GM21526 (cell line): Measurements from ENCODE around the gene SLC12A7.

Experiments
- ATAC-seq: cut with Tn5 transposase; IDR thresholded peaks from one replicate; pipeline ENCODE4 v1.9.1; 2021; ENCODE audit warnings: moderate library complexity; ENCODE audit not compliant: unreplicated experiment, low FRiP score

SLC12A7 gene

DNA sequence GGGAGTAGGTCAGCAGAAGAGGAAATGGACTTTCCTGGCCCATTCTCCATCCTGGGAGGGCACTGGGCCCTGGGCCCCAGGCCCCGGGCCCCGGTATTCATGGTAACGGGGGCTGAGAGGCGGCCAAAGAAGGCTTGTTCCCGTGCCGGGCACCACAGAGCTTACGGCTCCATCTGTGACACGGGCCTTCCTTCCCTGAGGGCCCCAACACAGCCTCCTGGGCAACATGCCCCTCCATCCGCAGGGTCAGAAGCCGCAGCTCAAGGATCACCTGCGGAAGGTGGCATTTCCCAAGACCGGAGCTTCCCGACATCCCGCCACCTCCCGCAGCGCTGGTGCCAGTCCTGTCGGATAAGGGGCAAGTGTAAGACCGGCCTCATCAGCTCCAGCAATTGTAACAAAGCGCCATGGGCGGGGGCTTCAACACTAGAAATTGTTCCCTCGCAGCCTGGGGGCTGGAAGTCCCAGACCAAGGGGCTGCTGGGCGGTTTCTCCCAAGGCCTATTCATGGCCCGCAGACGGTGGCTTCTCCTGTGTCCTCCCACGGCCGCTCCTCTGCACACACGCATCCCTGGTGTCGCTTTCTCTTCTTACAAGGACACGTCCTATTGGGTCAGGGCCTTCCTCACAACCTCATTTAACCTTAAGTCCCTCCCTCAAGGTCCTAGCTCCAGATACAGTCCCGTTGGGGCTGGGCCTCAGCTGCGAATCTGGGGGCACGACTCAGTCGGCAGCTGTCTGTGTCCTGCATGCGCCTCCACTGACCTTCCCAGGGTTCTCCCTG, 31.2 kb upstream of the SLC12A7 start:
- no peak for ATAC-seq

DNA sequence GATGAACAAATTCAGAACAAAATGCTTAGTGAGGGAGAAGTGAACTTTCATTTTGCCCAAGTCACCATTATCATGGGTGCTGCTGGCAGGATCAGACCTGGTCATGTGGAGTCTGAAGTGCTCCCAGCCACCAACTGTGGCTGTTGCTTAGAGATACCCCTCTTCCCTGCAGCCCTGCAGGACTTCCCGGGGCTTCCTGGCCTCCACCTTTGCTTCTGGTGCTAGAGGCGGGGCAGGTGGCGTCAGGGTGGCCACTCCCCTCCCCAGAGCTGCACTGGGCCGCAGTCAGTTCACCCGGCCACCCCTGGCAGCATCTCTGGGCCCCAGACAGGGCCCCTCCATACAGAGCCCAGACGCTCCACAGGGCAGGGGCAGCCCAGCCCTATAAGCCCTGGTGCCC, 30.0 kb upstream of the SLC12A7 start:
- no peak for ATAC-seq

DNA sequence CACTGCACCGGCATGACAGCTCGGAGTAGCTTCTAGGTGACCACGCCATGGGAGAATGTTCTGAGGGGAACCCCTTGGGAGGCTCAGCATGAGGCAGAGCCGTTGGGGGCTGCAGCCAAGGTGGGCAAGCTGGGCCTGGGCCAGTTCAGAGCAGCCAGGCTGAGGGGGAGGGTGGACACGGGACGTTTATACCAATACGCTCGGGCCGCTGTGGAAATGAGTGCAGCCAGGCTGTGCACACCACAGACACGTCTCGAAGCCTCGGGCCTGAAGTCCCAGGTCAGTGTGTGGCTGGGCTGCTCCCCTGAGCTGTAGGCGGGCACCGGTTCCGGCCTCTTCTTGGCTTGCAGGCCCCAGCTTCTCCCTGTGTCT, 28.9 kb upstream of the SLC12A7 start:
- no peak for ATAC-seq

DNA sequence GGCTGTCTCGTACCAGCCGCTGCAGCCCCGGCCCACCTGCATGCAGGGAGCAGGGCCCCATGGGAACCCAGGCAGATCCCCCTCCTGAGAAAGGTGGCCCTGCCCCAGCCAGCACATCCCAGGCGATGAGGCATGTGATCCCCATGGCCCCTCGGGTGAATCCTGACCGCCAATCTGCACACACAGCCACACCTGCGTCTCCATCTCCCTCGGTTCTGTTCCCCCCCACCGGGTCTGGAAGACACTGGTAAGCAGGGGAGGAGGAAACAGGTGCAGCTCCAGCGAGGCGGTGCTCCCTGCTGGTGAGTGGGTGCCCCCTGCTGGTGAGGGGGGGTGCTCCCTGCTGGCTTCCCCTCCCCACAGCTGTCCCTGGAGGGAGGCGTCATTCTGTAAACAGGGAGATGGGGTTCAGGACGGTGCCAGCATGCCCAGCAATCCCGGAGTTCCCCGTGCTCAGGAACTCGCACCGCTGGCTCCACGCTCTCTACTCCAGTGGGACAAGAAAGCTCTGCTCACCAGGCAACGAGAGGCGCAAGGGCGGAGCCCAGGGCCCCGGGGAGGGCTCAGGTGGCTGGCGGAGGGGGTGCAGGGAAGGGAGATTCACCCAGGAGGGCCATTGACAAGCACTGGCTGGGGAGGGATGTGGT, 28.4 kb upstream of the SLC12A7 start:
- peak; percentile 61 for ATAC-seq

DNA sequence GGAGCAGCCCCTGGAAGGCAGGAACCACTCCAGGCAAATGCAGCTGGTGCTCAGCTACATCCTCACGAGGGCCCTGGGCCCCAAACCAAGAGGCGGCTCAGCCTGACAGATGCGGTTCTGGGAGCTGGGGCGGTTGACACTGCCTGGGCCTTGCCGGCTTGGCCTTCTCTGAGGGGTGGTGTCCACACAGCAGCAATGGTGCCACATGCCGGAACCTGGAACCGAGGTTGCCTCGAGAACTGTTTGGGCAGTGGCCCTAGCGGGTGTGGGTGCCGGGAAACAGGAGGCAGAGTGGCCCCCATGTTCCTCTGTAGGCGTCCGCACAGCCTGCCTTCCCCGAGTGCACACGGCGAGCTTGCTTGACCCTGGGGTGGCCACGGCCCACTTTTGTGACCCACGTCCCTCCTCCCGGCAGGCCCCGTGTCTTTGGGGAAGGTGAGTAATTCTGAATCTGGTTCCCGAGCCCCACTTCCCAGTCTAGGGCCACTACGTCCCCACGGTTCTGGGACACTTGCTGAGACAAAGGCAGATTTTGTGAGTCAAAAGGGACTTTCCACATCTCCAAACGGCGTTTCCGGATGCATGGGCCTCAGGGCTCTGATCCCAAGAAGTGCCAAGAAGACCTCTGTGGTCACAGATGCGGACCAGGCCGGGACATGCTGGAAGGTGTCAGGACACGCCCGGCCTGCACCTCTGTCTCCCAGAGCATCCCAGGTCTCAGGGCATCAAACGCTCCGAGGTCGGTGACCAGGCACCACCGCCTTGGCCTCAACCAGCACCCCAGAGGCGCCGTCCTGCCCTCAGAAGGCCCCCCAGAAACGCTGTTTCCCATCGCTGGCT, 27.7 kb upstream of the SLC12A7 start:
- ATAC-seq: no peak

DNA sequence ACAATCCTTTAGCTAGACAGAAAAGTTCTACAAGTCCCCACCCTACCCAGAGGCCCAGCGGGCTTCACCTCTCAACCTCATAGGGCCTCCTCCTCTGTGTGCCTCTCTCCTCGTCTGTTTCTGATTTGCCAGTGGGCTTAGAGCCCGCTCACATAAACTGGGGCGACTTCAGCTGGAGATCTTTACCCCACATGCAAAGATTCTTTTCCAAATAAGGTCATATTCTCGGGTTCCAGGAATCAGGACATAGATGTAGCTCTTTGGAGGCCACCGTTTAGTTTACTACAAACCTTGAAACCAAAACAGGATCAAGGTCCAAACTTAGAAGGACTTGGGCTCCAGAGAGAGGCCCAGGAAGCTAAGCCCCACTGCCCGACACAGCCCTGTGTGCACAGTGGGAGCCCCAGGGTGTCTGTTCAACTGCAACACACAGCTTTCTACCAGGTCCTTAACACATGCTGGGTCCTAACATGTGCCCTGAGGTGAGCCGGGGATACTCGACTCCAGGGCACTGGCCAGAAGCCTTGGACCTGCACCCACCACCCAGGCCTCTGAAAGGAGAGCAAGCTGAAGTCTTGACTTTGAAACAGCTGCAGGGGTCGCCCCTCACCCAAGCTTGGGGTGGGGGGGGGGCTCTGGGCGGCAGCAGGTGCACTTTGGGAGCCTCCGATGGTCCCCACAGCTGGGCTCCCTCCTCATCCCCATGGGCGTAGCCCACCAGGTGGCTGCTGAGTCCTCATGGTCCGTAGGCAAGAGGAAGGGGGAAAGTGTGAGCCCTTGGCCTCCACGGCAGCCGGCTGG, 26.8 kb upstream of the SLC12A7 start:
- ATAC-seq: no peak

DNA sequence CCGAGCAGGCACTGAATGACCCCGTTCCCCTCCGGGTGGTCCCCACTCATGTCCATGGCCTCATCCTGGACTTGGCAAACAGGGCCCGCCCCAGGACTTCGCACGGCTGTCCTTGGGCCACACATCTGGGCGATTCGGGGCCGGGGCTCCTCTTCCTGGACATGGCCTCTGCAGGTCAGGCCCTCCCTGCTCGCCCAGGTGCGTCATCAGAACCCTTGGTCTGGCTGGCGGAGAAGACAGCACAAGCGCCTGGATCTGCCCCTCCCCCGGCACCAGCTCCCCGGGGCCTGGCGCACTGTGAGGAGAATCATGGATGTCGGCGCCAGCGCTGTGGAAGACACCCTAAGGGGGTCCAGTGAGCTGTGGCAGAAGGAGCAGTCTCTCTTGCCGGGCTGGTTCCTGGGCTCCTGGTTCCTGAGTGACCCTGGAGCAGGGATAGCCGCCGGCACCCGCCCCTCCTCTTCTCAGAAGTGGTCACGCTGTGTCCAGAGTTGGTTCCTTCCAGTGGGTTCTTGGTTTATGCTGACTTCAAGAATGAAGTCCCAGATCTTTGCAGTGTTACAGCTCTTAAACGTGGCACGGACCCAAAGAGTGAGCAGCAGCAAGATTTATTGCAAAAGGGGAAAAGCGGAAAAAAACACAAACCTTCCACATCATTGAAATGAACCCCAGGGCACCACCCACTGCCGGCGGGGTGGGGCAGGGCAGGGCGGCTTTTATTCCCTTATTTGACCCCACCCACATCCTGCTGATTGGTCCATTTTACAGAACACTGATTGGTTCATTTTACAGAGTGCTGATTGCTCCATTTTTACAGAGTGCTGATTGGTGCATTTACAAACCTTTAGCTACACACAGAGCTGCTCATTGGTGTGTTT, 25.9 kb upstream of the SLC12A7 start:
- ATAC-seq: no peak

DNA sequence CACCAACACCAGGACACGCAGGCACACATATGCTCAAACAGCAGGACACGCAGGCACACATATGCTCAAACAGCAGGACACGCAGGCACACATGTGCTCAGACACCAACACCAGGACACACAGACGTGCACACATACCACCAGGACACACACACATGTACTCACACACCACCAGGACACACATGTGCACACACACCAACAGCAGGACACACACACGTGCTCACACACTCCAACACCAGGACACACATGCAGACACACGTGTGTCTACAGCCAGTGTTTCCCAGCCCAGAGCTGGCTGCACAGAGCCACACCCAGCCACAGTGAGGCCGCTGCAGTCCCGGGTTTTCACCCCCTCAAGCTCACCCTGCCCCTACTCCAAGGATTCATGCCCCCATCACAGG, 25.0 kb upstream of the SLC12A7 start:
- ATAC-seq: no peak

DNA sequence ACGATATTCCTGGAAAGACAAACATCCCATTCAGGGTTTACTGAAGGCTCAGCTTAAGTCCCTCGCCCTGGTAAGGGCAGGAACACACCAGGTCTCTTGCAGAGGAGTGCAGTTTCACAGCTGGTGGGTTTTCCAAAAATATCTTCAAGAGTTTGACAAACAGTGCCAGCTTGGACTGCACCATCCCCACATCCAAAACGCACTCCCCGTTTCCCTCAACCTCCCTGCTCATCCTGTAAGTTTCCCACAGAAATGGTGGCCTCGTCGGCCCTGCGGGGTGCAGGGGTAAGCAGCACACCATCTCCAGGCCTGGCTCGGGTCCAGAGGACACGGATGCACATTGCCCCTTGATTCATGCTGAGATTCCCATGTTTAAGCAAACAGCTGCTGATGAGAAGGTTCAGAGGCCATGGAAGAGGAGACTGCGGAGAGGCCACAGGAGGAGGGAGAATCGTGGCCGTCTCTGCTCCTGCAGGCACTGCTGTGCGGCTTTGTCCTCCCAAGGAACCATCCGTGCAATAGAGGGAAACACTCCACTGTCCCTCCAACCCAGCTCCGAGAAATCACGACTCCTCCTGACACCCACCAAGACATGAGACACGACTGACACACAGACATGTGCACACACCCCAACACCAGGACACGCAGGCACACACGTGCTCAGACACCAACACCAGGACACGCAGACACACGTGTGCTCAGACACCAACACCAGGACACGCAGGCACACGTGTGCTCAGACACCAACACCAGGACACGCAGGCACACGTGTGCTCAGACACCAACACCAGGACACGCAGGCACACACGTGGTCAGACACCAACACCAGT, 24.0 kb upstream of the SLC12A7 start:
- ATAC-seq: no peak

DNA sequence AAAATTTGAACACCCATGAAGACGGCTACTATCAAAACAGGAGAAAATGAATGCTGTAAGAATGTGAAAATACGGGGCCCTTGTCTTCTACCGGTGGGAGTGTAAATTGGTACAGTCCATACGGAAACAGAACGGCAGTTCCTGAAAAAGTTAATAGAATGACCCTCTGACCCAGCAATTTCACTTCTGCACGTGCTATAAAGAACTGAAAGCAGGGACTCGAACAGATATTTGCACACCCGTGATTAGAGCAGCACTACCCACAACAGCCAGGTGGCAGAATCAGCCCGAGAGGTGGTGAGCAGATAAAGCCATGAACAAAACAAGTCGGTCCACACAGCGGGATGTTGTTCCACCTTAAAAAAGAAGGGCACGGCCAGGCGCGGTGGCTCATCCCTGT, 22.6 kb upstream of the SLC12A7 start:
- ATAC-seq: peak; percentile 68

DNA sequence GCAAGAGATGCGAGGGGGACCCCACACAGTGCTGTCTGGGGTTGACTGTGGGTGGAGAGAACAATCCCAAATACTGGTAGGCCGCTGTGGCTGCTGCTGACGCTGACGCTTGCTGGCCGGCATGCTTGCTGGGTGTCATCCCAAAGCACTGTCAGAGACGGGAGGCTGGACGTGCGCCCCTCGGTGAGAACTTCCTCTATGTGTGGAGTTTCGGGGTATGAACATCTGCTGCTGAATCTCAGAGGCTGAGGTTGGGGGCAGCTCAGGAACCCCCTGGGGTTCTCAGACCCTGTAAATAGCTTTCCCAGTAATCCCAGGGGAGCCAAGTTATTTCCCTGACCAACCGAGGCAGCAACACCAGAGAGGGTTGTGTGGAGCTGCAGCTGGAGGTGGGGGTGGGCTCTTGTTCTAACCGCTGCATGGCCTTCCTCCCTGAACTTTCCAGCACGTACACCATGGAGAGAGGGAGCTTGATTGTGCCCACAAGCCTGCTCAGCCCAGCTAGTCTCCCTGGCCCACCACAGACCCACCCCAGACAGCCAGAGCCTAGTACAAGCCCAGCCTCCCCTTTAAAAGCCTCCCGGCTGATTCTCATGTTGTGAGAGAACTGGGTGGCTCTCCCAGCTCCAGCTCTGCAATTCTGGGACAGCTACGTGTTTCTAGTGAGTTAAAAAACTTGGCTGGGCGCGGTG, 21.8 kb upstream of the SLC12A7 start:
- ATAC-seq: no peak

DNA sequence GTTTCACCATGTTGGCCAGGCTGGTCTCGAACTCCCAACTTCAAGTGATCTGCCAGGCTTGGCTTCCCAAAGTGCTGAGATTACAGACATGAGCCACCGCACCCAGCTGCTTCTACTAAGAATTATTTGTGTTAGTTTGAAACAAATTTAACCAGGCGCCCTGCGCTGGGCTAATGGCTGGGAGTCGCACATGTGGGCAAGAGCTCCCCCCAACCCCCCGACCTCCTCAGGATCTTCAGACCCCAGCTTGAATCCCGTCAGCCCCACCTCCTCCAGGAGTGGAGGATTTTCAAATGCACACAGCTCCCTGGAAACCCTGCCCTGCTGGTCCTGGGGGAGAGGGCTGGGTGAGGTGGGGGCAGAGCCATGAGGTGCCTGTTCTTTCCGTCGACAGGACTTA, 21.2 kb upstream of the SLC12A7 start:
- ATAC-seq: no peak

DNA sequence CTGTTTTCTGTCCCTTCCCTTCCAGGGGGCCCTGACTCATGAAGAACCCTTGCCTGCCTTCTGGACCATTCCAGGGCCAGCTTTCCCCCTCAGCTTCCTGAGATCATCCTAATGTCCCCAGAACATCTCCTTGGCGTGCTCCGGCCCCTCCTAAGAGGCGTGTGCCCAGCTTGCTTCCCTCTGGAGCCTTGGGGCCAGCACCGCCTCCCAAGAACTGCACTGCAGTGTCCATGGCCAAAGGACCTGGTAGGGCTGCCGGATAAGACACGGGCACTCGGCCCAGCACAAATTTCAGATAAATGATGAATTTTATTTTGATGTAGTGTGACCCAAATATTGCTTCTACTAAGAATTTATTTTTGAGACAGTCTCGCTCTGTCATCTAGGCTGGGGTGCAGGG, 20.7 kb upstream of the SLC12A7 start:
- ATAC-seq: no peak

DNA sequence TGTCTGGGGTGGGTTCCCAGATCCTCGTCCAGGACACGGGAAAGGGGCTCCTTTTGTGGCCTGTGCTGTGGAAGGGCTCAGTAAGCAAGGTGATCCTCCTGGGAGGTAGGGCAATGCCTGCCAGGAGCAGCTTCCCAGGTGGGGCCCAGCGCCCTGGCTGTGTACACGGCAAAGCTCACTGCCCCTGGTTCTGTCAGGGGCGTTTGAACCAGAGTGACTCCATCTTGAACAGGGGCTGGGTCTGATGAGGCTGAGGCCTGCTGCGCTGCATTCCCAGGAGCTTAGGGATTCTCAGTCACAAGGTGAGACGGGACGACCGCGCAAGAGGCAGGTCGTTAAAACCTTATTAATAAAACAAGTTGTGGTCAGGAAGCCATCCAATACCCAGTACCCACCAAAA, 19.9 kb upstream of the SLC12A7 start:
- ATAC-seq: no peak

DNA sequence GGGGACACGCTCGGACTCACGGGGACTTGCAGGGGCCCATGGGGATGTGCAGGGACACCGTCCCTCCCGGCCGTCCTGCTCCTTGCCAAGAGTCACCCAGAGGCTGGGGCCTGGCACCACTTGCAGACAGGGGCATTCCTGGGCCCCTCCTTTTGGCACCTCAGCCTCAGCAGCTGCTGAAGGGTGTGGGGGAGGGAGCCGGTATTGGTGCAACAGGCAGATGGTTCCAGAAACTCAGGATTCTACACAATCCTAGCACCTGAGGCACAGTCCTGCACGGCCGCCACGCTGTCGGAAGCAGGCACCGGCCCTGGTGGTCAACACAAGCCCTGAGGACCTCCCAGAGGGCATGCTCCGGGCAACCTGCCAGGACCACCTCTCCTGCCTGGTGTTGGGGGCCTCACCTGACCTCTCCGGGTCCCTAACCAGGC, 19.3 kb upstream of the SLC12A7 start:
- no peak for ATAC-seq

DNA sequence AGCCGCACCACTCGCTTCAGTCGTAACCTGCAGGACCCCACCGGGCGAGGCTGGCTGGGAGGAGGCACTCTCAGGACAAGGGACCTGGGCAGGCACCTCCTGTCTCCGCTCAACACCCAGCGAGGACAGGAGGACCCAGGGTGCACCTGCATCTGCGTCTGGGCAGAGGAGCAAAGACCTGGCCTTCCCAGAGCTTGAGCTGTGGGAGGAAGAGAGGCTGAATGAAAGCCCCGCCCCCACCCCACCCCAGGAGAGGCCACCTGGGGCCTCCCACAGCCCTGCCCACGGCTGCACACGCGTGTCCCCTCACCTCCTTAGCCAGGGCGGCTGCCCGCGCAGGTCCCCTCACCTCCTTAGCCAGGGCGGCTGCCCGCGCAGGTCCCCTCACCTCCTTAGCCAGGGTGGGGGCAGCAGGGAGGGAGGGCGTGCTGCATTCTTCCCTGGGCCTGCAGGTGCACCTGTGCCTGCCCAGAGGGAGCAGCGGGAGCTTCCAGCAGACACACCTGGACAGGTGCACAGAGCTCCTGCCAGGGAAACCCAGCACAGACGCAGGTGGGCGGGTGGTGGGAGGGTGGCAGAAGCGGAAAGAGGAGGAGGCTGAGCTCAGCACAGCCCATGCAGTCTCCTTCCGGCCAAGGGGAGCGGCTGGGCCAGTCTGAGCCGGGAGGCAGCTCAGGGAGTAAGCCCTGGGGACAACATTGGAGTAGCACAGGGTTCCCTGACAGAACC, 18.5 kb upstream of the SLC12A7 start:
- no peak for ATAC-seq

DNA sequence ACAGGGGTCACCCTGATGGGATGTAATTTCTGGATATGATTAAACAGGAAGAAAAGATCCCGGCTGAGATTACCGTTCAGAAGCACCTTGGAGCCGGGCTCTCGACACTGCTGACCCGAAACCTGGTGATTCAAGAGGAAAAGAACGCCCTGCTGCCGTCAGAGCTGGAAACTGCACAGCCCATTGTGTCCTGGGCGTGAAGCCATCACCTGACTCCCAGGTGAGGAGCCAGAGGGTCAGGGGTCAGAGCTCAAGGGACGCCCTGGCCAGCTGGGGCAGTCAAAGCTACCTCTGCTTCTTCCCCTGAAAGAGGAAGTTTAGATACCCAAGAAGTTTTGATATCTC, 17.8 kb upstream of the SLC12A7 start:
- no peak for ATAC-seq
